GM12891 (cell line): ENCODE results near the gene CATSPERD.

Experiments used
- POLR2A ChIP-seq: IDR thresholded peaks from 2 replicates; pipeline ENCODE4 v1.6.1; 2011; ENCODE audit warnings: low read depth, low read length, control low read depth
- POLR2AphosphoS5 ChIP-seq: IDR thresholded peaks from 2 replicates; pipeline ENCODE4 v1.6.1; 2011; ENCODE audit warnings: low read depth, low read length, control low read depth
- POU2F2 ChIP-seq: IDR thresholded peaks from 2 replicates; pipeline ENCODE4 v1.6.1; 2011; ENCODE audit warnings: low read depth, mild to moderate bottlenecking, control low read depth, low read length, moderate library complexity
- TAF1 ChIP-seq: IDR thresholded peaks from 2 replicates; pipeline ENCODE4 v1.6.1; 2011; ENCODE audit warnings: low read depth, low read length, control low read depth

DNA sequence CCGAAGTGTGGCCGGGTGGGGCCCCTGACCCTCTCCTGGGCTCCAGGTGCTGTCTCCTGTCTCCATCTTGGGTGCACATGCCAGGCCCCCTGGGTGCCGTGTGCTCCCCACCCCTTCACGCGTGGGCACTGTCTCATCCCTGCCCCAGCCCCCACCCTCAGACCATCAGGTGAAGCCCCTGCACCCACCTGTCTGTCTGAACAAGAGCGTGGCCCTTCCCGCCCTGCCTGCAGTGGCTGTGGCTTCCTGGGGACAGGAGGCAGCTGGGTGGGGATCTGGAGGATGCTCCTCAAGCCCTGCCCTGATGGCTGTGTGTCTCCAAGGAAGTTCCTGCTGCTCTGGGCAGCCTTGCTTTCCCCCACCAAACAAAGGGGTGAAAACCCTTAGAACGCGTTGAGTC is 61.9 kb downstream of the CATSPERD start:
- TF ChIP-seq POLR2A (no peak), POLR2AphosphoS5 (no peak), POU2F2 (no peak), TAF1 (no peak)
